DMS 273 (cell line): ENCODE measurements around the gene LRRC40.
"Not testable (repeated sequence)": the region's sequence is repeated elsewhere in the genome, so short reads cannot be mapped to it uniquely, and the experiment has no call there.

Experiments
- DNase-seq: peaks from one replicate; lab custom pipeline; 2025; ENCODE audit not compliant: unreplicated experiment; lab: John Stamatoyannopoulos, UW

LRRC40 gene

GRCh38 chr1:70205434-70206118 is at the start of gene LRRC40:
Gene LRRC40, minus strand, starts transcription at chr1:70205579. Its CDS starts 39 bp downstream, at chr1:70205540.
- DNase-seq: peak; percentile 99

GRCh38 chr1:70248729-70249128 is 43.4 kb upstream of the LRRC40 start:
- no peak for DNase-seq

DNA sequence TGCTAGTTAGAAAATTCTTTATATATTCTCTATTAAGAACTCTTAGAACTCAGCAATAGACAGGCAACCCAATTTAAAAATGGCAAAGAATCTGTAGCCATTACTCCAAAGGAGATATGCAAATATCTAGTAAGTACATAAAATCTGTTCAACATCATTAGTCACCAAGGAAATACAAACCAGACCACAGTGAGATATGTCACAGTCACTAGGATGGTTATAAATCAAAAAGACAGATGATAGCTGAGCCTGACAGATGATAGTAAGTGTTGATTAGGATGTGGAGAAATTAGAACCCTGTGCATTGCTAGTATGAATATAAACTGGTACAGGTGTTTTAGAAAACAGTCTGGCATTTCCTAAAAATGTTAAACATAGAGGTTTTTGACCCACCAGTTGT is 42.4 kb upstream of the LRRC40 start:
- DNase-seq: no peak

- DNase-seq: no peak
Observed at GRCh38 chr1:70247122-70247521, 41.7 kb upstream of the LRRC40 start.

DNA sequence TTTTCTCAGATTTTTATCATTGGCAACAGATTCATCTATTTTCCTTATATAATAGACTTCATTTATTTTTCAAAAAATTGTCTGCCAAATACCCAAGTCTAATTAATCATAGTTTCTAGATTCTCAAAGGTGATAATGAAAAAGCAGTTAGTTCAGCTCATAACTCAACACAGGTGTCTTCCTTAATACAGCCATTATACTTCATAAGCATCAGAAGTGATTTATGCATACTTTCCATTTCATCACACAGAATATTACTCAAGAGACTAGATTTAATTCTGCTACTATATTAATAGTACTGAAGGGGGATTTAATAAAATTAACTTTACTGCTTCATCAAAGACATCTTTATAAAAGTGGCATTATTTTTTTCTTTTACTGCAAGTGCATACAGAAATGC is 34.6 kb upstream of the LRRC40 start:
- DNase-seq: no peak

GRCh38 chr1:70234733-70235132 is 29.4 kb upstream of the LRRC40 start:
- DNase-seq: no peak

DNA sequence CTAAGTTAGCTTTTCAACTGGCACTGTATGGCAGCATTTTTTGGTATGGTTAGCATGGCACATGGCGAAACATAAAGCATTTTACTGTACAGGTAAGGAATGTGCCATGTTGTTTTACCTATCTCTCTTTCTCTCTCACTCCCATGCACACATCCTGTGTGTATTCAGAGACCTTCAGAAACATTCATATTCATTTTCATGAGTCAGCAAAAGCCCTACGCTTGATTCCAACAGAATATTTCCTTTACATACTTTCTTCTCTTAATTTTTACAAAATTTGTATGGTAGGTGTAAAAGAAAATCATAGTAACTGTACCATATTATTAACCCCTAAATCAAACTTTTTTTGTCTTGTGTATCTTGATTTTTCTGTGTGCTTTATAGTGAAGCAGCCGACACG is 26.1 kb upstream of the LRRC40 start:
- no peak for DNase-seq

DNA sequence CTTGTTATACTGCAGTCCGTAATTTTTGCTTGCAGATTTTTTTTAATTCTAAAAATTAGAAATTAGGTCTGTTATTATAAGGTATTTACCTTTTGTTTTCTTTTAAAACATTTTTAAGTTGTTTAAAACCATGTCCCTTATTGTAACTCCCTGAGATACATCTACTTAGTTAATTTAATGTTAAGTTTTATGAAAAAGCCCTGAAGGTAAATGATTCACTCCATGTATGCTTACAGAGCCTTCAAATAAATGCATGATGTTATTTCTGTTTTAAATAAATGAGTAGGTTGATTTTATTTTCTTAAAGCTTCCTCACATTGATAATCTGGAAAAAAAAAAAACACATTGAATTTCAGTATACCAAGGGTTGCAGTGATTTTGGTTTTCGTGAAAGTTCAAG is 23.3 kb upstream of the LRRC40 start:
- no peak for DNase-seq

DNA sequence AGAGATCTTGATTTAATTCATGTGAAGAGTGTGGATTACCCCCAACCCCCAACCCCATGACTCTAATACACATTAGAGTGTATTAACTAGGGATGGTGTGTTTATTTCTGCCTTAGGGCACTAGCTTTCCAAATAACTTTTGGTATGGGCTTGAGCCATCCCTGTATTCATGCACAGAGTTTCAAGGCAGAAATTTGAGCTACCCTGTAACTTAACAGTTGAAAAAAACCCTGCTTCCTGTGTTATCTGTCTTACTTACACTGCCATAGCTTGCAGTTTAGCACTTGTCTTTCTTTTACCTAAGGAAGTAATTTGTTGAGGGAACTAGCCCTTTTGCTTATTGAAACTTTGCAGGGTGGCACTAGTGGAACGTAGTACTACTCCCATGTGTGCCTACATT is 22.1 kb upstream of the LRRC40 start:
- DNase-seq: no peak

DNA sequence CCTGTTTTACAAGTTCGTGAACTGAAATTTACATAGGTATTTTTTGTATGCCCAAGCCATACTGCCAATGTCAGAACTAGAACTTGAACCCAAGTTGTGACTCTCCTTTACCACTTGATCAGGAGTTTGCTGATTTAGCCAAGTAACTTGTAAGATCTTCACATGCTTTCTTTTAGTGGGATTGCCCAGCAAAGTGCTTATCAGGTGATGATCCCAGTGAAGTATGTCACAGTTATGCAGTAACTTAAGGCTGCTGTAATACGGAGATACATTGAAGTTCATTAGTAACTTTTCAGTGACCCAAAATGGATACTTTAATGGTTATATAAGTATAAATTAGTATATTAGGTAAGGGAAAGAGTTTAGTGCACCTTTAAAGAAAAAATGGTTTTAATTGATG is 19.6 kb upstream of the LRRC40 start:
- DNase-seq: no peak

DNA sequence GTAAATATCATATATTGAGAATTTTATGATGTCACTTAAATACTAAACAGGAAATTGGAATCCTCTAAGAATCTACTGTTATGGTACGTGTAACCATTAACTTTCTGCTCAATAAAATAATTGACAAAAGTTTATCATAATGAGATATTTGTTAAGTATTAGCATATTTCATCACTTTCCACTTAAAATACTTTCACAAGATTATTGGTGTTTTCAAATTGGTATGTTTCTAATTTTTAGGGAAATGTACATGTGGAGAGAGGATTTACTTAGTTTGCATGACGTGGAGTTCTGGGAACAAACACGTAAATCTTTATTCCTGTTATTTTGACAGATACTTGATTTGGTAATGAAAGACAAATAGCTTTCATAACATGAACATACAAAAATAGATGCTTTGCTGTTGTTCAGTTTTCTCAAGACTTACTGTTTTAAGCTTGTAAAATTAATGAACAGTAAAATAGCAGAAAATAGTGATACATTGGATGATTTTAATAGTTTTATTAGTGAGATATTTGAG is 17.4 kb upstream of the LRRC40 start:
- no peak for DNase-seq

DNA sequence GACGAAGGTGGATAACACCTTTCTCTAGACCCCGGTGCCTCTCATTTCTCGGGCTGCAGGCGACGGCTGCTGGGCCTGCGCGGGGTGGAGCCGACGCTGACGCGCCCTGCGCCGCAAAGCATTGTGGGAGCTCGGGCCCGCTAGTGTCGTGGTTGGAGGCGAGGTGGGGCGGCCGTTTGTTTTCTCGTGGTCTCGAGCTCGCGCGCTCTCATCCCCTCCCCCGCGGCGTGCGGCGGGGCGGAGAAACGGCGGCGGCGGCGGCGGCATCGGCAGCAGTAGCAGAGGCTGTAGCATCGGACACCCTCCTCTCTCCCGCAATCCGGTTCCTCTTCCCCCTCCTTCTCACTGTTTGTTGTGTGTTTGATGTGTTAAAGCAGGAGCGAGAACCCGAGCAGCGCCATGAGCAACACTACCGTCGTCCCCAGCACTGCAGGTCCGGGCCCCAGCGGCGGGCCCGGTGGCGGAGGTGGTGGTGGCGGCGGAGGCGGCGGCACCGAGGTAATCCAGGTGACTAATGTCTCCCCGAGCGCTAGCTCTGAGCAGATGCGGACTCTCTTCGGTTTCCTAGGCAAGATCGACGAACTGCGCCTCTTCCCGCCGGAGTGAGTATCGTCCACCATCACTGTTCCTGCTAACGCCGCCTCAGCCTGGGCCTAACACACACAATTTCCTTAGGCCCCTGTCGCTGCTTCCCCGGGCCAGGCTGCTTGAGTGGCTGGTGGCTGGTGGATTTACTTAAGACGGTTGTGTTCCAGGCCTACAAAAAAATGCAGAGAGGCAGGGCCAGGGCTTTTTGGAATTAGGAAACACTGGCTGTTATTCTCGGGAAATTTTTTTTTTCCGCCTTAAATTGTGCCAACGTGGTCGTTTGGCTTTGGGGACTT is 16.1 kb upstream of the LRRC40 start, which contains the start of gene SRSF11:
SRSF11 (plus strand) TSS at position 143 of the 884 bp plus-strand sequence; CDS start at position 400, 257 bp downstream.
- DNase-seq: peak; percentile 98

DNA sequence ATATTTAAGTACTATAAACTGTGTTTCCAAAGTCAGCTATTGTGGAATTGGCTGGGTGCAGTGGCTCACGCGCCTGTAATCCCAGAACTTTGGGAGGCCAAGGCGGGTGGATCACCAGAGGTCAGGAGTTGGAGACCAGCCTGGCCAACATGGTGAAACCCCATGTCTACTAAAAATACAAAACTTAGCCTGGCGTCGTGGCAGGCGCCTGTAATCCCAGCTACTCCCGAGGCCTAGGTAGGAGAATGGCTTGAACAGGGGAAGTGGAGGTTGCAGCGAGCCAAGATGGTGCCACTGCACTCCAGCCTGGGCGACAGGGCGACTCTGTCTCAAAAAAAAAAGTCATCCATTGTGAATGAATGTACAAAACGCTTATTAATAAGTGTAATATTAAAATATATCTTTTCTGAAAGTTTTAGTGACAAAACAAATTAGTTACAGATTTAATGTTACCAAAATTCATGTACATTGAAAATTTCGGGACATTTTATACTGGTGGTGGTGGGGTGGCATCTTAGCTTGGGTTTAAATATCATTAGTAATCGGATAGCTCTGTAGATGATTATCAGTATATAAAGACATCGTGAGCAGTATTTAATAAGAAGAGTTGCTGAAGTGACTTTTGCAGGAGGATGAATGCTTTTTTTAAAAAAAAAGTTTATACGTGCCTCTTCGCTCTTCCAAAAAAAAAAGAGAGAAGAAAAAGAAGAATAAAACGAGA is 15.3 kb upstream of the LRRC40 start:
- peak; percentile 27 for DNase-seq

DNA sequence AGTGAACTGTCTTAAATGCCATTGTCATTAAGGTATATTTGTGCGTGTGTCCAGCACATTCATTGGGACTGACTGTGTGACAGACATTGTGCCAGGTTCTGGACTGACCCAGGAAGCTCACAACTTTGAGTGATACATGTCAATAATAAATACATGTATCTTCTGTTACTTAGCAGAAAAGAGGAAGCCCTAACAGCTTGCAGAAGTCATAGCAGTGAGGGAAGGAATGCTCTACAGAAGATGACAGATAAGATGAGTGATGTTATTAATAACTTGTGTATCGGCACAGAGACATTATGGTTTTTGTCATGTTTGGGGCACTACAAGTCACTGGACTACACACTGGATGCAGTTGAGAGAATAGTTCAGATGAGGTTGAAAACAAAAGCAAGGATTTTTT is 14.6 kb upstream of the LRRC40 start:
- no peak for DNase-seq

DNA sequence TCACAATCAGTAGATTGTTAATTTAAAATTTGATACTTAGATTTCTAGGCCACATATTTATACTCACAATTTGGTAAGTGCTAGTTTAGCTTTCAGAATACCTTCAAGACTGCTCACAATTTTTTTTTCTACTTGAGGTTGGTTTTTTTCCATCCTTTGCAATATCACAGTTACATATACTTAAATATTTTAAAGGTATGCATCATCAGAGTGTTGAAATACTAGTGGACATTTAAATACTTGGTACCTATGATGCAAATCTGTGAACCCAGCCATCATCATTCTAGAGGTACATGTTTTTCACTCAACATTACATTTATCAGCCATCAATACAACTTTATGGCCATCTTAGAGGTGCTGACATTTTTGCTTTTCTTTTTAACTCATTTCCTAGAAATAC is 6.2 kb upstream of the LRRC40 start:
- no peak for DNase-seq

- DNase-seq: no peak
Observed at GRCh38 chr1:70210820-70211219, 5.4 kb upstream of the LRRC40 start.

GRCh38 chr1:70208292-70208691 is 2.9 kb upstream of the LRRC40 start:
- DNase-seq: no peak

DNA sequence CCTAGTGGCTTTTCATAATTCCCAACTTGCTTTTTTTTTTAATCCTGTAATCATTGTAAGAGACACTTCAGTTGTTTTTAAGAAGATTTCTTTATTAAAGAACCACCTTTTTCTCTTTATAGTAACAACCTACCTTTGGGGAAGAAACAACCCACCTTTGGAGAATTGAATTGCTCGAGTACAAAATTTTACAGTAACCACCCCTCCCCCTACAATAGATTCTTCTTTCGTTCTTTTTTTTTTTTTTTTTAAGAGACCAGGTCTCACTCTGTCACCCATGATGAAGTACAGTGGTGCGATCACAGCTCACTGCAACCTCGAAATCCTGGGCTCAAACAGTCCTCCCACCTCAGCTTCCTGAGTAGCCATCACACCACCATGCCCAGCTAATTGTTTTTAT is 2.1 kb upstream of the LRRC40 start:
- no peak for DNase-seq

DNA sequence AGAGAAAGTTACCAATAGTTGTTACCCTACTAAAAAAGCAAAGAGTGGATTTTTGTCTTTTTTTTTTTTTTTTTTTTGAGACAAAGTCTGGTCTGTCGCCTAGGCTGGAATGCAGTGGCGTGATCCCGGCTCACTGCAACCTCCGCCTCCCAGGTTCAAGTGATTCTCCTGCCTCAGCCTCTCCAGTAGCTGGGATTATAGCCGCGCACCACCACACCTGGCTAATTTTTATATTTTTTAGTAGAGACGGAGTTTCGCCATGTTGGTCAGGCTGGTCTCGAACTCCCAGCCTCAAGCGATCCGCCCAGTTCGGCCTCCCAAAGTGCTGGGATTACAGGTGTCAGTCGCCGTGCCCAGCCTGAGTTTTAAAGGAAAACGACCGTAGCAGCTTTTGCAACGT is 1.5 kb upstream of the LRRC40 start:
- not testable (repeated sequence) for DNase-seq

DNA sequence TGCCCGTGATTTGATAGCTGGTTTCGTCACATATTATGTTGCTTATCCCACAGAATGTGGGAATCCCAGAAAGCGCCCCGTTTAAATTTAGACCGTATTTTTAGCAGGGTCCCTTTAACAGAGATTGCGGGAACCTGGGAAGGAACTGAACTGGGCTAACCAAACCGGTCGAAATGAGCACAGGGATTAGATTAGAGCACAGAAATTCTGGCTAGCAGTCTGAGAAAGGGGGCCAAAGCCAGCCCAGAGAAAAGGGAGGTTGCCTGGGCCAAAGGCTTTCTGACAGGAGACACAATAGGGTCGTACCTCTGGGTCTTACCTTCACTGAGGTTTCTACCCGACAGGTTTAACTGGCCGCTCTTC is 327 bp downstream of the LRRC40 start:
- DNase-seq: peak; percentile 62

- peak; percentile 42 for DNase-seq
Observed at GRCh38 chr1:70204600-70204999, 779 bp downstream of the LRRC40 start.
